Lung (tissue), 12 donors: ENCODE results near the gene ENKUR. TPM values are rescaled to one million over a fixed set of nuclear protein-coding genes. Genes with fewer than 3 reads are reported as not detected.

ENCODE experiments used
- ATAC-seq: fragments of 200-7000 bp; cut with Tn5 transposase; one replicate; pipeline ENCODE4 v1.9.1; 2020; ENCODE audit warnings: moderate number of reproducible peaks; ENCODE audit not compliant: insufficient read depth, low FRiP score
- DNase-seq, 3 donors: peaks; one replicate each; pipeline ENCODE4 v3.0.0-alpha.2; 2013 to 2017
- H3K27ac ChIP-seq, 2 donors: one replicate each; pipeline ENCODE4 v1.5.1; 2013; ENCODE audit warnings: mild to moderate bottlenecking in 2 of 2, moderate library complexity in 2 of 2, control low read depth in 1 of 2, inconsistent platforms in 1 of 2, low read depth in 1 of 2, low read length in 1 of 2
- H3K27me3 ChIP-seq, 3 donors: one replicate each; pipeline ENCODE4 v1.5.1; 2013; ENCODE audit warnings: low read length in 2 of 3; ENCODE audit not compliant: control insufficient read depth in 3 of 3, insufficient read depth in 3 of 3
- H3K36me3 ChIP-seq, 4 donors: one replicate each; pipeline ENCODE4 v1.5.1; 2013; ENCODE audit warnings: low read length in 4 of 4, mild to moderate bottlenecking in 1 of 4, moderate library complexity in 1 of 4; ENCODE audit not compliant: control insufficient read depth in 4 of 4, insufficient read depth in 4 of 4
- H3K4me1 ChIP-seq, 5 donors: one replicate each; pipeline ENCODE4 v1.5.1; 2013; ENCODE audit warnings: low read length in 5 of 5, mild to moderate bottlenecking in 2 of 5, moderate library complexity in 1 of 5; ENCODE audit not compliant: control insufficient read depth in 5 of 5, insufficient read depth in 5 of 5
- H3K4me3 ChIP-seq: one replicate; pipeline ENCODE4 v1.5.1; 2013; ENCODE audit warnings: mild to moderate bottlenecking, control low read depth, moderate library complexity
- H3K9ac ChIP-seq, 2 donors: one replicate each; pipeline ENCODE4 v1.5.1; 2013; ENCODE audit warnings: low read length in 2 of 2, control low read depth in 1 of 2; ENCODE audit not compliant: insufficient read depth in 1 of 2
- H3K9me3 ChIP-seq, 4 donors: one replicate each; pipeline ENCODE4 v1.5.1; 2013; ENCODE audit warnings: low read length in 3 of 4, mild to moderate bottlenecking in 1 of 4, moderate library complexity in 1 of 4; ENCODE audit not compliant: control insufficient read depth in 4 of 4, insufficient read depth in 3 of 4
- WGBS, 2 donors: extraction: QIAGEN DNeasy Blood & Tissue Kit; methylation state at CpG; one replicate each; pipeline ENCODE4 v1.1.7; 2013; 5-methylcytosine and 5-hydroxymethylcytosine counted together
- polyA plus RNA-seq, 2 donors: library from polyadenylated mRNA; stranded (reverse); fragments of 200-250 nt; gene quantifications; one replicate each; pipeline ENCODE4 v1.2.1, GENCODE V29; 2013
- total RNA-seq, 2 donors: library from RNA; depleted of rRNA in 1 of 2; stranded (reverse); fragments of >200 nt in 1 of 2; gene quantifications; one replicate each; pipeline ENCODE4 v1.2.1, GENCODE V29; 2014 to 2021
- TF ChIP-seq, protein P1 (sequence below): IDR thresholded peaks from 2 replicates; pipeline ENCODE4 v1.5.1; 2012; ENCODE audit warnings: mild to moderate bottlenecking; ENCODE audit errors: control extremely low read depth, extremely low read depth
- donor health status: control.
- donor health status: control.
- donor health status: Bipolar disorder and iron deficiency.
- donor health status: healthy.
- donor health status: DM: yes; HTN: yes; CAD: no.

Gene ENKUR
- total and polyA plus RNA-seq, 4 donors, result 9.9 to 17.8 (median 12.8) TPM

DNA sequence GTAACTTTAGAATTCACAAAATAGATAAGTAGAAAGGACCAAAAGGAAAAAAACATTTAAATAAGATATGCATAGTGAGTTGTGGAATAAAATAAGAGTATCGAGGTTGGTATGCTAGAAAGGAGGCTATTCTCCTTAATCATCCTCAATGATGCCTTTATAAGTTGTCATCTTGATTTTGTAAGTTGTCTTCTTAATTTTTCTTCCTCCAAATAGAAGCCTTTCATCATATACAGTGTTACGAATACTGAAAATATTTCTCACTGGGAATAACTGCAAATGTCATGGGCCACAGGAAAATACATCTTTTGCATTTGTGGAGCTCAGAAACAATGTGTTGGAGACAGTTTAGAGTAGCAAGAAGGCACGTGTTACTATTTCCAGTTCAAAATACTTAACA, 32.0 kb downstream of the ENKUR start:
- H3K36me3 ChIP-seq, result no peaks in the 10 kb centered on the region
- DNase-seq (no peak), ATAC-seq (no peak)
- peaks cover 0 to 4% (median 0%) of the 10 kb centered on the region in 5 donors for H3K4me1 ChIP-seq
- no peak overlapping the region for H3K27ac ChIP-seq
- H3K9ac ChIP-seq, result no peak overlapping the region
- no peaks in the 10 kb centered on the region for H3K9me3 ChIP-seq
- no peak overlapping the region for H3K4me3 ChIP-seq
- 83 to 90% methylated on average over 3 of the region's 3 CpGs for WGBS, 2 donors
- no peaks in the 10 kb centered on the region for H3K27me3 ChIP-seq
- TF ChIP-seq, protein P1, sequence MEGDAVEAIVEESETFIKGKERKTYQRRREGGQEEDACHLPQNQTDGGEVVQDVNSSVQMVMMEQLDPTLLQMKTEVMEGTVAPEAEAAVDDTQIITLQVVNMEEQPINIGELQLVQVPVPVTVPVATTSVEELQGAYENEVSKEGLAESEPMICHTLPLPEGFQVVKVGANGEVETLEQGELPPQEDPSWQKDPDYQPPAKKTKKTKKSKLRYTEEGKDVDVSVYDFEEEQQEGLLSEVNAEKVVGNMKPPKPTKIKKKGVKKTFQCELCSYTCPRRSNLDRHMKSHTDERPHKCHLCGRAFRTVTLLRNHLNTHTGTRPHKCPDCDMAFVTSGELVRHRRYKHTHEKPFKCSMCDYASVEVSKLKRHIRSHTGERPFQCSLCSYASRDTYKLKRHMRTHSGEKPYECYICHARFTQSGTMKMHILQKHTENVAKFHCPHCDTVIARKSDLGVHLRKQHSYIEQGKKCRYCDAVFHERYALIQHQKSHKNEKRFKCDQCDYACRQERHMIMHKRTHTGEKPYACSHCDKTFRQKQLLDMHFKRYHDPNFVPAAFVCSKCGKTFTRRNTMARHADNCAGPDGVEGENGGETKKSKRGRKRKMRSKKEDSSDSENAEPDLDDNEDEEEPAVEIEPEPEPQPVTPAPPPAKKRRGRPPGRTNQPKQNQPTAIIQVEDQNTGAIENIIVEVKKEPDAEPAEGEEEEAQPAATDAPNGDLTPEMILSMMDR, result no peak

DNA sequence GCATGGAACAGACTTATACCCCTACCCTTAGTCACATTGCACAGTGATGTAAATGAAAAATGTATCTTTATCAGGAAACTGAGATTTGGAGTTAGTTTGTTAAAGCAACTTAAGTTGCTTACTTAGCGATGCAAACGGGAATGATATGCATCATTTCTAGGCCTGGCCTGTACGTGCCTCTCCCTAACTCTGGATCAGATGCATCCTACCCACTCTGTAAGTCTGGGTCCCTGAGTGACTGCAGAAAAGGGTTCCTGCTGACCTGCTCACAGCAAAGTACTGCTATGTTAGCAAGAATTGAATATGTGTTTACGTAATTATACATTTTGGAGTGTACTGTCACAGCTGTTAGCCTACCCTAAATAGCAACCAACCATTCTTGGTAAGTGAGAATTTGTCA, 32.8 kb downstream of the ENKUR start:
- TF ChIP-seq, protein P1, result no peak
- WGBS, 2 donors, result 95 to 98% methylated on average over 4 of the region's 4 CpGs
- Histone ChIP-seq H3K9me3 (no peaks in the 10 kb centered on the region), H3K9ac (no peak overlapping the region), H3K4me1 (peaks cover 0 to 4% (median 0%) of the 10 kb centered on the region in 5 donors), H3K27ac (no peak overlapping the region), H3K27me3 (no peaks in the 10 kb centered on the region), H3K4me3 (no peak overlapping the region), H3K36me3 (no peaks in the 10 kb centered on the region)
- ATAC-seq (no peak), DNase-seq (no peak)

DNA sequence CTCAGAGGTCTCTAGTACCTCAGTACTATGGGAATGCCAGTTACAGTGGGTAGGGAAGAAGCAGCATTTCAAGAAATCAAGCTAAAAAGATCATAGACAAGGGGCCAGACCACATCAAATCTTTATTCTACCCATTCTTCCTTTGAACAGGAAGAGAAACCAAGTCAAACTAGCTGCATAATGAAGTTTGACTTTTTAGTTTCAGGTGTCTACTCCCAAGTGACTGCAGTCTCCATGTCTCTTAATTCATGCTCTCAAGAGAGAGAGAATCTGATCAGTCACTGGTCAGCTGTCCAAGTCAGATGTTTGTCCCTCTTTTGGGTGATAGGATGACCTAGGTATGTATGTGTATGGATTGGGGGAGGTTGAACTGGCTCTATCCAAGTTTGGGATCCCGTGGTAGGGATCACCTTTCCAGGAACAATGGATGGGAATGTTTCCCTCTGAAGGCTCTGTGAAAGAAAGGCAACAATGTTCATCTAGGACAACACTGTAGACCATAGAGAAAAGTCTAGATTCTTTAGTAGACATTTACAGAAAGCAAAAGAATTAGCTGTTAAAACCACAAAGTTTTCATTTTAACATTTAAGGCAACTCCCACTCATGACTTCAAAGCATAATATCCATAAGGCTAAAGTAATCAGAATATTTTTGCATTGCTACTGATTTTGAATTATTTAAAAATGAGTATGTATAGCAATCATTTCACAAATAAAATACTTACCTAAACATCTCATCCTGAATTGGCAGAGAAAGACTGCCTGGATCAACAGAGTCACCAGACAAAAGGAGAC, 33.4 kb downstream of the ENKUR start:
- no peak overlapping the region for H3K4me3 ChIP-seq
- H3K36me3 ChIP-seq, result no peaks in the 10 kb centered on the region
- 78 to 95% methylated on average over 1 of the region's 1 CpG for WGBS, 2 donors
- TF ChIP-seq, protein P1, result no peak
- H3K9ac ChIP-seq, result no peak overlapping the region
- no peaks in the 10 kb centered on the region for H3K9me3 ChIP-seq
- no peak for ATAC-seq
- no peaks in the 10 kb centered on the region for H3K27me3 ChIP-seq
- DNase-seq, result no peak
- H3K27ac ChIP-seq, result no peak overlapping the region
- peaks cover 0 to 4% (median 0%) of the 10 kb centered on the region in 5 donors for H3K4me1 ChIP-seq
